Thyroid gland (tissue), 4 donors: ENCODE results near the gene DNAJC16.

Experiments
- CTCF ChIP-seq, 6 experiments: fragments of 200-600 bp in 3 of 6; fragments of 450-650 bp in 3 of 6; sonication (generic) in 3 of 6; IDR thresholded peaks; one replicate each; pipeline ENCODE4 v1.5.1; 2016 to 2019; ENCODE audit warnings: antibody characterized with exemption in 6 of 6, mild to moderate bottlenecking in 2 of 6, inconsistent platforms in 1 of 6, moderate library complexity in 1 of 6
- POLR2A ChIP-seq, 2 donors: fragments of 450-650 bp; IDR thresholded peaks; one replicate each; pipeline ENCODE4 v1.6.1; 2017; ENCODE audit warnings: antibody characterized with exemption in 2 of 2, mild to moderate bottlenecking in 2 of 2, moderate library complexity in 1 of 2

- TF ChIP-seq CTCF (IDR thresholded peaks at IDR 0.05): no peak
- no peak for TF ChIP-seq POLR2A (IDR thresholded peaks at IDR 0.05)
Observed at GRCh38 chr1:15621975-15622374, 95.3 kb downstream of the DNAJC16 start.
